Raji (cell line): Measurements from ENCODE around the gene TACC2.

Experiments
- POLR2A ChIP-seq: IDR thresholded peaks from 2 replicates; pipeline ENCODE4 v1.6.1; 2011; ENCODE audit warnings: low read depth, low read length, control low read depth; ENCODE audit not compliant: insufficient read depth

The TACC2 gene, protein sequence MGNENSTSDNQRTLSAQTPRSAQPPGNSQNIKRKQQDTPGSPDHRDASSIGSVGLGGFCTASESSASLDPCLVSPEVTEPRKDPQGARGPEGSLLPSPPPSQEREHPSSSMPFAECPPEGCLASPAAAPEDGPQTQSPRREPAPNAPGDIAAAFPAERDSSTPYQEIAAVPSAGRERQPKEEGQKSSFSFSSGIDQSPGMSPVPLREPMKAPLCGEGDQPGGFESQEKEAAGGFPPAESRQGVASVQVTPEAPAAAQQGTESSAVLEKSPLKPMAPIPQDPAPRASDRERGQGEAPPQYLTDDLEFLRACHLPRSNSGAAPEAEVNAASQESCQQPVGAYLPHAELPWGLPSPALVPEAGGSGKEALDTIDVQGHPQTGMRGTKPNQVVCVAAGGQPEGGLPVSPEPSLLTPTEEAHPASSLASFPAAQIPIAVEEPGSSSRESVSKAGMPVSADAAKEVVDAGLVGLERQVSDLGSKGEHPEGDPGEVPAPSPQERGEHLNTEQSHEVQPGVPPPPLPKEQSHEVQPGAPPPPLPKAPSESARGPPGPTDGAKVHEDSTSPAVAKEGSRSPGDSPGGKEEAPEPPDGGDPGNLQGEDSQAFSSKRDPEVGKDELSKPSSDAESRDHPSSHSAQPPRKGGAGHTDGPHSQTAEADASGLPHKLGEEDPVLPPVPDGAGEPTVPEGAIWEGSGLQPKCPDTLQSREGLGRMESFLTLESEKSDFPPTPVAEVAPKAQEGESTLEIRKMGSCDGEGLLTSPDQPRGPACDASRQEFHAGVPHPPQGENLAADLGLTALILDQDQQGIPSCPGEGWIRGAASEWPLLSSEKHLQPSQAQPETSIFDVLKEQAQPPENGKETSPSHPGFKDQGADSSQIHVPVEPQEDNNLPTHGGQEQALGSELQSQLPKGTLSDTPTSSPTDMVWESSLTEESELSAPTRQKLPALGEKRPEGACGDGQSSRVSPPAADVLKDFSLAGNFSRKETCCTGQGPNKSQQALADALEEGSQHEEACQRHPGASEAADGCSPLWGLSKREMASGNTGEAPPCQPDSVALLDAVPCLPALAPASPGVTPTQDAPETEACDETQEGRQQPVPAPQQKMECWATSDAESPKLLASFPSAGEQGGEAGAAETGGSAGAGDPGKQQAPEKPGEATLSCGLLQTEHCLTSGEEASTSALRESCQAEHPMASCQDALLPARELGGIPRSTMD (N-terminal part only)

DNA sequence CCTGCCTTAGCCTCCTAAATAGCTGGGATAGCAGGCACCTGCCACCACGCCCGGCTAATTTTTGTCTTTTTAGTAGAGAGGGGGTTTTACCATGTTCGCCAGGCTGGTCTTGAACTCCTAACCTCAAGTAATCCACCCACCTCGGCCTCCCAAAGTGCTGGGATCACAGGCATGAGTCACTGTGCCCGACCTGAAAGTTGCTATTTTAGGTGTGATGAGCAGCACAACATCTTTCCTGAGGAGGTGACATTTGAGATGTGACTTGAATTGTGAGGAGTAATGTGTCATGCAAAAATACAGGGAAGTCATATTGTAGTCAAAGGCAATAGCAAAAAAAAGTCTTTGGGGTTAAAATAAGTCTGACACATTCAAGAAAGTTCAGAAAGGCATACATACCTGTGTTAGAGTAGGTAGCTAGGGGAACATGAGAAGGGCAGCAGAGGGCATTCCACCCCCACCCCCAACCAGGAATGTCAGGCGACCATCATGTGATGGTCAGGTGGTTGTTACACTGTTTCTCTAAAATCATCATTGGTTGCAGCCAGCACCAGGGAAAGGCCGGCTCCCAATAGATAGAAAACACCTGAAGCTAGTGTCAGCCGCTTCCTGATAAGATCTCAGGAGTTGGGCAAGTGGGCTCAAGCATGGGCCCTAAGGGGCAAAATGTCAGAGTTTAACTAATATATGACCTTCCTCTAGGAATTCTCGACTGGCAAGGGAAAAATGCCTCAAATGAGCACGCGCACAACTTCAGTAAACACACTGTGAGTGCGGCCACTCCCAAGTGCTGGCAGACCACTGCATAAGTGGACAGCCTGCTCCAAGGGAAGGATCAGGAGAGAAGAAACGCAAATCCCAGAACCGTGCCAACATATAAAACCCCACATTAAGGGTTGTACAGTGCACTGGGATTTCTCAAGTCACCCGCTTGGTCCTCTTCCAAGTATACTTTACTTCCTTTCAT, at the start of gene TACC2:
TSS of gene TACC2 (plus strand) at position 803 of the 964 bp plus-strand sequence. CDS start 32,819 bp downstream, outside the sequence.
- TF ChIP-seq POLR2A, result no peak

DNA sequence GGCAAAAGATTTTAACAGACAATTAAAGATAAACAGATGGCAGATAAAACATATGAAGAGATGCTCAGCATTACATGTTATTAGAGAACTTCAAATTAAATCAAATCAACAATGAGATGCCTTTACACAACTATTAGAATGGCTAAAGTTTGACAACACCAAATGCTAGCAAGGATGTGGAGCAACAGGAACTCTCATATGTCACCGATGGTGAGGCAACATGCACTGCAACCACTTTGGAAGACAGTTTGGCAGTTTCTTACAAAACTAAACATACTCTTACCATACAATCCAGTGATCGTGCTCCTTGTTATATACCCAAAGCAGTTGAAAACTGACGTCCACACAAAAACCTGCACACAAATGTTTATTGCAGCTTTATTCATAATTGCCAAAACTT, 47.4 kb upstream of the TACC2 start:
- no peak for TF ChIP-seq POLR2A

DNA sequence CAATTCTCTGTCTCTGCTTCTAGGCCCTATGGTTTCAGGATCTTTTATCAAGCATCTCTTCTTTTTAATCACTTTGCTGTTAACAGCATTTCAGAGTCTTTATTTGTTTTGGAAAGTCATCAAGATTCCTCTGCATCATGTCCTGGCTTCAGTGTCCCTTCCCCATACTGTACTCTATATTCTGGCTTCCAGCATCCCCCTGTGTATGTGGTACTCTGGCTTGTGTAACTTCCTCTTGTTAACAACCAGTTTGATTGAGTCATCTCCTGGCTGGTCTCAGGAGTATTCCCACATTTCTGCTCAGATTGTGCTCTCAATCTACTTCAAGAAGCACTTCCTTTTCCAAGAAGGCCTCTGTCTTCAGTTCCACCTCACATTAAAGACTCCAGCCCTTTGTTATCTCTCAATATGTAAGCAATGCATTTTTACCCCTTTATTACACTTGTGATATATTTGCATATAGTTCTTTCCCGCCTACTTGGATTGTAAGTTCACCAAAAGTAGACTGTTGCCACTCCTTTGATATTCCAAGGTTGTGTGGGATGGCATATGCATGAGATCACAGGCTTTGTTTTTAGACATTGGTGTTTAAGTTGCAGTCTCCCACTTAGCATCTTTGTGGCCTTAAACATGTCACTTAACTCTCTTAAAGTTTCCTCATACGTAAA, 46.1 kb upstream of the TACC2 start:
- TF ChIP-seq POLR2A, result no peak

DNA sequence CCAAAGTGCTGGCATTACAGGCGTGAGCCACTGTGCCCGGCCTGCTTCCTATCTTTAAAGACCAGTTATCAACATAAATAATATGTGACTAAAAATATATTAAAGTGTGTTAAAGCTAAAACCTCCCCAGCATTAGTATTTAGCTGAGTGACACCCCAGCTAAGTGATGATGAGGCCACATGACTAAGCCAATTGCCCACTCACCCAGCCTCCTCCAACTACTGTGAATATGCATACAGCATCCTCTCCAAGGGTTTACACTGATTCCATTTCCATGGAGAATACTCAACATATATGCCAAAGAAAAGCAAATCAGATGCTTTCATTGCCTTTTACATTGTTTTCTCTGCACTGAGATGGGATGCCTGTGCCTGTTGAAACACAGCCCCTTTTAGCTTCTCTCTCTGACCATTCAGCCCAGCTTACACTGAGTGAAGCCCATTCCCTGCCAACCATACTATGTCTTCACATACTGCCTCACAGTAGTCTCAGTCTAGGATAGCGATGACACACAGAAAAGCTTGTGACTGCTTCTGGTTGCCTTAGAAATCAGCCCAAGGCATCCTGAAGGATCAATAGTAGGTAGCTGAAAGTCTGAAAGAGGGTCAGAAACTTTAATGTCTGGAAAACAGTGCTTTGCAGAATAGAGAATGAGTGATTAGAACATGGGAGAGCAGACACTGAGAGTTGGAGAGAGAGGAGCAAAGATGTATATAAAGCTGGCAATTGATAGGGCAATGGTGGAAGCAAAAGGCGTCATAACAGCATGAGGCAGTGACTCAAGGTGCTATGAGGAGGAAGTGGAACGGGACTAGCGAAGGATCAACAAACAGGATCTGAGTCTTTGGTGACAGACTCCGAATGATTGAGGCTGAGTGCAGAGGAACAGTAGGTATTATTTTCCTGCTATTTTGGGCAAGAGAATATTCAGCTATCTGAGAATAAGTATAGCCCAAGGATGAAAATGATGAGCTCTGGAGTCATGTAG, 41.3 kb upstream of the TACC2 start:
- TF ChIP-seq POLR2A, result no peak

DNA sequence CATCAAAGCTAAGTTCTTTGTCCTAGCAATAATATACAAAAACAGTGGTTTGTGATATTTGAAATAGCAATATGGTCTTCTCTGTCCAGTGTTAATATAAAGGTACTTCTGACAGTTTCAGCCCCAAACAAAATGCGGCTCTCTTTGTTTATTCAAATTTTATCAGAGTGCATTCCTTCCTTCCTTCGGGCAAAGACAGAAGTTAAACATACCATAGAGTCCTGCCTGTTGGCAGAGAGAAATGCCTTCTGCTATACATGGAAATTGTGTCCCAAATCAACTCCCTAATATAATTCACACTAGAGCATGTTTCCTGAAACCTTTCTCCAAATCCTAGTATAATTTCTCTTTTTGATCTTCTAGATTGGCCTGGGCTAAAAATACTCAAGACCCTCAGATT, 39.9 kb upstream of the TACC2 start:
- TF ChIP-seq POLR2A, result no peak

DNA sequence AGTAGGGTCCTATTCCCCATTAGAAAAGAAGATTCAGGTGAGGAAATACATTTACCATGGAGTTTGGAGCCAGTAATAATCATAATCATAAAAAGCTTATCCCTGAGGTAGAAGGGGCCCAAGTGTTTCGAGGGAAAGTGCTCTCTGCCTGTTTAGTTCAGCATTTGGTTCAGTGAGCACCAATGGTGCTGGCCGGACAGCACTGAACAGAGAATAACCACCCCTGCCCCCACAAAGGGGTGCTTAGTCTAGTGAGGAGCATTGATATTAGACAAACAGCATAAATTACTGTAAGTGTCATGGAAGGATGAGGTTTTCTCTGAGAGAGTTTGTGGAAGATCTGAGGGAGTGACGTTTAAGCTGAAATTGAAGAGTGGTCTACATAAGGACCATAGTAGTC, 39.5 kb upstream of the TACC2 start:
- TF ChIP-seq POLR2A, result no peak

DNA sequence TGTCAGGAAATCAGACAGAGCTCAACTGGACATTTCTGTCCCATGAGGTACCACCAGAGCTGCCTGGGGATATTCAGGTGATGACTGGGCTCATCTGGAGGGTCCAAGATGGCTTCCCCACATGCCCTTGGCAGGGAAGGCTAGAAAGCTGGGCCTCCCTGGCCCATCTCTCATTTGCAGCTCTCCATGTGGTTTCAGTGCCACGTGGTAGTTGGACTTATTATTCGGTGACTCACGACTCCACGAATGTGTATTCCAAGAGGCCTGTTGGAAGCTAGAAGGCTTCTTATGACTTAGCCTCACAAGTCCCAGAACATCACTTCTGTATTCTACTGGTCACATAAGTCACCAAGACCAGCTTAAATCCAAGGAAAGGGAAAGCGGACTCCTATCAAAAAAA, 36.7 kb upstream of the TACC2 start:
- no peak for TF ChIP-seq POLR2A

DNA sequence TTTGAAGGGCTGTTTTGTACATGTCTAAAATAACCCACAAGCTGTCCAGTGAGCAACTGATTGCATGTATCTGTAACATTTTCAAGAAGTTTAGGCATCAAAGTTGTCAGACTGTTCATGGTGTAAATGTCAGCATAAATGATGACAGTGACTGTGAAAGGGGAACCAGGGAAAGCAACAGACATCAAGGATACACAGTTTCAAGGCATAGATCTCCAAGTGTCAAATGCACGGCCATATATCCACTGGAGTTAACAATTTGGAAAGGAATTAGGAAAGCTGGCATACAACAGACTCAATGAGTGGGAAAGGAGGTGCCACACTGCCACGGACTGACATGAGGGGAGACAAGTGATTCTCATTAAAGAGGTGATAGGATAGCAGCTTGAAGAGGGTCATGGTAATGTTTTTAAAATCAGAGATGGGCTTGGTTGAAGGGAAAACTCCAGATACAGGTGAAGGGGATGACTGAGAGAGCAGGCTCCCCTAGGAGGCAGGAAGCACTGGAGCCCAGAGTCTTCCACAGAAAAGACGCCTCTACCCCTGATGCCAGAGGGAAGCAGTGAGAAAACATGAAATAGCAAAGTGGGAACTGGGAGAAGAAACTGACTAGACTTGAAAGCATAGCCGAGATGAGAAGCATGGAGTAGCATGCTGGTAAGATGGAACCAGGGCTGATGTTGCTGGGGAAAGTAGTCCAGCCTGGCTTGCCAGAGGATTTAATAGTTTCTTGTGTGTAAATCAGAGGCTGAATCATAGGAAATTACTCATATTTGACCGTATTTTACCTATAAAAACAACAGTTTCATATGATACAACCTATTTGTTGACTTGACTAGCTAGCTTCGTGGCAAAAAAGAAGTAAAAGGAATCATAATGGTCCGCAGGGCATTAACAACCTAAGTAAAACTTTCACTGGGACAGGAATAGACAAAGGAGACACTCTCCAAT, 32.6 kb upstream of the TACC2 start:
- no peak for TF ChIP-seq POLR2A

DNA sequence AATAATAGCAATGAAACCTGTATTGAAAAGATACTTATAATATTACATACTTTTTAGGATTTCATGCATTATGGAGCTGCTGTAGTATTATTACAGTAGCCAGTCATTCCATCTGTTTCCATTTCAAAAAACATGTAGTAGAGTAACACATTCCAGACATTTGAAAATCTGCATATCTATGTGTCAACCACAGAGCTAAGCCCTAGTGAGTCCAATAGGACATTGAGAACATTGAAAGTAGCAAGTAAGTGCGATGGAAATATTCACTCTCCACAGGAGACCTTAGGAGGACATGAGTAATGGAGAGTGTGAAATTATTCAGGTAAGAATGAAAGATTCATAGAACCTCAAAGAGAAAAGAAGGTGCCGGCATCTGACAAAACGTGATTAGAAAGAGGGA, 29.3 kb upstream of the TACC2 start:
- TF ChIP-seq POLR2A, result no peak

DNA sequence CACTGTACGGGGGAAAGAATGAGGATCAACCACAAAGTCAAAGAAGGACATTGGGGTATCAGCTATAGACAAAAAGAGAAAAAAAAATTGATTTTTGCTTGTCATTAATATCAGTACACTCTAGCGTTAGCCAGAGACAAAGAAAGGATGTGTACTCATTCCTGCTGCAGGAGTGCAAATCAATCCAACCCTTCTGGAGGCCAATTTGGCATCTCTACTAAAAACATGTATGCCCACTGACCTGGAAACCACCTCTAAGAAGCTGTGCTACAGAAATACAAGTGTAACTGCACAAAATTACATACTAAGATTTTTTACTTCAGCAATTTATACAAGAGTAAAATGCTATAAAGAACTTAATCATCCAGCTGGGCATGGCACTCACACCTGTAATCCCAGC, 27.5 kb upstream of the TACC2 start:
- TF ChIP-seq POLR2A, result no peak

DNA sequence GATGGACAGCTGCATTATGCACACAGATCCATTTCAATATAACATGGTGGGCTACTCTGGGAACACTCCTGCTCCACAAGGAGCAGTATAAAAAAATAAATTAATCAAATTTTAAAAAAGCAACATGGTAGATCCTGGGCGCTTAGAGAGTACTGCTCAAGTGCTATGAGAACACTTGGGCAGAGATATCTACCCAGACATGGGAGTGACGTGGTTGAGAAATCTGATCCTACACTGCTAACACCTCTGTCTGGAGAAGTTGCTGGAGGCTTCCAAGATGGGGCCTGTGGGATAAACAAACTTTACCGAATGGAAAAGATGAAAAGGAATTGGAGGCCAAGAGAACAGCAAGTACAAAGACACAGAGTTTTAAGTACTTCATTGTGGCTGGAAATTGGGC, 23.0 kb upstream of the TACC2 start:
- TF ChIP-seq POLR2A, result no peak
